ENCODE data around the gene SREK1IP1. TPM values are rescaled to one million over a fixed set of nuclear protein-coding genes. Genes with fewer than 3 reads are reported as not detected.

SREK1IP1 gene
- total RNA-seq, 1 experiment from 2014 or later, result 40.1 TPM

GRCh38 chr5:64789457-64789856, 21.0 kb upstream of the SREK1IP1 start:
- Mint-ChIP-seq H3K27ac (ENCODE audit: low read depth, unreplicated experiment) (no peak overlapping the region), H3K4me3 (ENCODE audit: unreplicated experiment) (no peak overlapping the region), H3K9me3 (ENCODE audit: unreplicated experiment) (no peaks in the 10 kb centered on the region), H3K36me3 (ENCODE audit: insufficient read depth, unreplicated experiment) (peaks cover 17% of the 10 kb centered on the region), H3K4me1 (ENCODE audit: insufficient read depth, unreplicated experiment) (peaks cover 5% of the 10 kb centered on the region), H3K27me3 (ENCODE audit: insufficient read depth, unreplicated experiment) (no peaks in the 10 kb centered on the region)
- DNase-seq (ENCODE audit: unreplicated experiment), result no peak
- no TSS peak for BruUV-seq (replicated peaks)
- ChIA-PET CTCF (no interaction called here), POLR2A (interaction anchor here (0.6 kb wide), 1 partner anchor 17 kb away, joined by 3 read pairs; no protein-coding TSS in a partner anchor)
- intact Hi-C loops (cut with micrococcal nuclease), result loop anchor here (10.0 kb wide), 1 partner anchor 645 kb away; no protein-coding TSS in a partner anchor
- no peak for TF ChIP-seq CTCF (IDR thresholded peaks at IDR 0.05; ENCODE audit: unreplicated experiment)

DNA sequence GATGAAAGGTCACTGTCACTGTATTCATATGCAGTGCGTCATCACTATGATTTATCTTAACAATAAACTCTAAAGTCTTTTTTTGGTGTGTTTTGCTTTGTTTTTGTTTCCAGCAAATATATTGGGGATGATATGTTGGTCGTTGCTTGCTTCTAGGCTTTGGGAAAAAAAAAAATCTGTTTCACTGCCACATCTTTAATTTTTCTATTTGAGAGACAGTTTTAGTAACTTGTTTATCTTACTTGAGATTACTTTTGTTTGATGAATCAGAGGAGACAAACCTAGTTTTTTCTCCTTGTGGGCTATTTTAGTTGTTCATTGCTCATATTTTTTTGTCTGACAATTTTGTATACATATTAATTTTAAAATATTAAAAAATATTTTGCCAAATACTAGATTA, 19.7 kb upstream of the SREK1IP1 start:
- TF ChIP-seq CTCF (IDR thresholded peaks at IDR 0.05; ENCODE audit: unreplicated experiment), result no peak
- Mint-ChIP-seq H3K9me3 (ENCODE audit: unreplicated experiment) (no peaks in the 10 kb centered on the region), H3K36me3 (ENCODE audit: insufficient read depth, unreplicated experiment) (peaks cover 22% of the 10 kb centered on the region), H3K4me3 (ENCODE audit: unreplicated experiment) (no peak overlapping the region), H3K27ac (ENCODE audit: low read depth, unreplicated experiment) (no peak overlapping the region), H3K4me1 (ENCODE audit: insufficient read depth, unreplicated experiment) (peaks cover 9% of the 10 kb centered on the region), H3K27me3 (ENCODE audit: insufficient read depth, unreplicated experiment) (no peaks in the 10 kb centered on the region)
- ChIA-PET POLR2A (no interaction called here), CTCF (interaction anchor here (1.1 to 1.2 kb wide), 2 partner anchors 12 to 156 kb away, joined by 3 read pairs; no protein-coding TSS in a partner anchor)
- no TSS peak for BruUV-seq (replicated peaks)
- DNase-seq (ENCODE audit: unreplicated experiment), result no peak
- intact Hi-C loops (cut with micrococcal nuclease), result loop anchor here (10.0 kb wide), 1 partner anchor 643 kb away; no protein-coding TSS in a partner anchor

- Mint-ChIP-seq H3K9me3 (ENCODE audit: unreplicated experiment) (no peaks in the 10 kb centered on the region), H3K36me3 (ENCODE audit: insufficient read depth, unreplicated experiment) (peaks cover 22% of the 10 kb centered on the region)
- no TSS peak for BruUV-seq (replicated peaks)
Observed at GRCh38 chr5:64786372-64786771, 17.9 kb upstream of the SREK1IP1 start.

More at GRCh38 chr5:64786372-64786771, 17.9 kb upstream of the SREK1IP1 start:
- no peak overlapping the region for H3K27ac Mint-ChIP-seq (ENCODE audit: low read depth, unreplicated experiment)
- no peak overlapping the region for H3K4me3 Mint-ChIP-seq (ENCODE audit: unreplicated experiment)
- no peak for DNase-seq (ENCODE audit: unreplicated experiment)
- ChIA-PET CTCF (interaction anchor here (3.4 to 7.2 kb wide), 2 partner anchors 152 to 155 kb away, joined by 27 to 91 read pairs; no protein-coding TSS in a partner anchor), POLR2A (interaction anchor here (0.6 kb wide), 1 partner anchor 925 kb away, joined by 3 read pairs; no protein-coding TSS in a partner anchor)
- H3K27me3 Mint-ChIP-seq (ENCODE audit: insufficient read depth, unreplicated experiment), result no peaks in the 10 kb centered on the region
- intact Hi-C loops (cut with micrococcal nuclease), result loop anchor here (10.0 kb wide), 1 partner anchor 642 kb away; no protein-coding TSS in a partner anchor
- no peak for TF ChIP-seq CTCF (IDR thresholded peaks at IDR 0.05; ENCODE audit: unreplicated experiment)
- peaks cover 9% of the 10 kb centered on the region for H3K4me1 Mint-ChIP-seq (ENCODE audit: insufficient read depth, unreplicated experiment)

Data from MCF 10A (cell line).